Stimulated activated naive CD4-positive, alpha-beta T cell treated with Interleukin-2 at 50 U/mL for 16 hours (primary cell): ENCODE data around the gene ZNF644.
"Not testable (repeated sequence)": the region's sequence is repeated elsewhere in the genome, so short reads cannot be mapped to it uniquely, and the experiment has no call there.

ENCODE experiments used
- DNase-seq: peaks from one replicate; lab custom pipeline; 2025; lab: John Stamatoyannopoulos, UW

Gene ZNF644

GRCh38 chr1:90925928-90926869, 95.6 kb downstream of the ZNF644 start:
- no peak for DNase-seq

- no peak for DNase-seq
These were observed 96.9 kb downstream of the ZNF644 start for GRCh38 chr1:90924982-90925381.

GRCh38 chr1:90922996-90923395, 98.8 kb downstream of the ZNF644 start:
- DNase-seq, result no peak

- DNase-seq, result no peak
These were observed 99.6 kb downstream of the ZNF644 start for GRCh38 chr1:90922202-90922601.

GRCh38 chr1:90919900-90920299, 101.9 kb downstream of the ZNF644 start:
- DNase-seq, result no peak

- no peak for DNase-seq
These were observed 102.6 kb downstream of the ZNF644 start for GRCh38 chr1:90919190-90919719.

- DNase-seq, result no peak
These were observed 110.5 kb downstream of the ZNF644 start for GRCh38 chr1:90911353-90911752.

GRCh38 chr1:90902672-90903071, 119.2 kb downstream of the ZNF644 start:
- DNase-seq, result no peak

GRCh38 chr1:90899263-90899662, 122.6 kb downstream of the ZNF644 start:
- DNase-seq, result no peak

- not testable (repeated sequence) for DNase-seq
These were observed 128.2 kb downstream of the ZNF644 start for GRCh38 chr1:90893679-90894078.

GRCh38 chr1:90892884-90893283, 129.0 kb downstream of the ZNF644 start:
- DNase-seq, result not testable (repeated sequence)

- not testable (repeated sequence) for DNase-seq
These were observed 129.6 kb downstream of the ZNF644 start for GRCh38 chr1:90892196-90892595.

GRCh38 chr1:90891756-90892155, 130.1 kb downstream of the ZNF644 start:
- not testable (repeated sequence) for DNase-seq

GRCh38 chr1:90882221-90882620, 139.6 kb downstream of the ZNF644 start:
- DNase-seq, result no peak

- no peak for DNase-seq
These were observed 140.8 kb downstream of the ZNF644 start for GRCh38 chr1:90881034-90881433.

GRCh38 chr1:90879281-90879680, 142.6 kb downstream of the ZNF644 start:
- DNase-seq, result no peak

GRCh38 chr1:90876101-90876500, 145.7 kb downstream of the ZNF644 start:
- DNase-seq, result no peak
